Measurements from ENCODE around the gene FOXI1. TPM values are rescaled to one million over a fixed set of nuclear protein-coding genes. Genes with fewer than 3 reads are reported as not detected.
A peak's percentile ranks its signal among the peaks of the same experiment; 100 is the strongest.

The FOXI1 gene
- polyA plus RNA-seq, 3 donors: not detected

GRCh38 chr5:170120576-170120975, 14.9 kb downstream of the FOXI1 start:
- no peak overlapping the region for H3K4me2 ChIP-seq (replicated peaks; ENCODE audit: extremely low read depth, low read length, poor library complexity, severe bottlenecking)

GRCh38 chr5:170121321-170121720, 15.6 kb downstream of the FOXI1 start:
- Histone ChIP-seq H3K9me3 (replicated peaks in 1 of 2; ENCODE audit: control insufficient read depth in 1 of 2, insufficient read depth in 1 of 2, low read length in 2 of 2) (peaks cover 0 to 7% of the 10 kb centered on the region in 2 donors), H3K9ac (ENCODE audit: insufficient read depth, low read length, poor library complexity, severe bottlenecking) (no peak overlapping the region), H3K79me2 (ENCODE audit: insufficient read depth, low read length) (no peaks in the 10 kb centered on the region), H3K4me3 (replicated peaks in 1 of 3; ENCODE audit: low read depth in 2 of 3, low read length in 3 of 3) (no peak overlapping the region), H4K20me1 (ENCODE audit: insufficient read depth, low read length) (no peaks in the 10 kb centered on the region), H3K27ac (ENCODE audit: low read depth in 1 of 2, low read length in 2 of 2) (no peak overlapping the region), H3K4me1 (ENCODE audit: control insufficient read depth in 1 of 2, insufficient read depth in 2 of 2, low read length in 2 of 2) (no peaks in the 10 kb centered on the region), H2AFZ (ENCODE audit: insufficient read depth, low read depth, low read length, poor library complexity, severe bottlenecking) (no peak overlapping the region), H3K27me3 (ENCODE audit: control insufficient read depth in 2 of 2, insufficient read depth in 2 of 2, low read length in 2 of 2) (no peaks in the 10 kb centered on the region), H3K4me2 (replicated peaks; ENCODE audit: extremely low read depth, low read length, poor library complexity, severe bottlenecking) (no peak overlapping the region), H3K36me3 (replicated peaks in 1 of 2; ENCODE audit: control insufficient read depth in 1 of 2, insufficient read depth in 2 of 2, low read length in 2 of 2) (no peaks in the 10 kb centered on the region)
- intact Hi-C loops (cut with micrococcal nuclease): no loop called here
- H3K27me3 Mint-ChIP-seq (ENCODE audit: low read depth in 3 of 3): peaks cover 3 to 4% (median 3%) of the 10 kb centered on the region in 3 donors
- H3K4me1 Mint-ChIP-seq: no peaks in the 10 kb centered on the region
- peak overlapping the region in 1 of 7 donors; percentile 16 for H3K27ac Mint-ChIP-seq
- peaks cover 5 to 14% (median 9%) of the 10 kb centered on the region in 7 donors for H3K9me3 Mint-ChIP-seq
- H3K36me3 Mint-ChIP-seq: no peaks in the 10 kb centered on the region
- DNase-seq: no peak
- TF ChIP-seq, protein P1, sequence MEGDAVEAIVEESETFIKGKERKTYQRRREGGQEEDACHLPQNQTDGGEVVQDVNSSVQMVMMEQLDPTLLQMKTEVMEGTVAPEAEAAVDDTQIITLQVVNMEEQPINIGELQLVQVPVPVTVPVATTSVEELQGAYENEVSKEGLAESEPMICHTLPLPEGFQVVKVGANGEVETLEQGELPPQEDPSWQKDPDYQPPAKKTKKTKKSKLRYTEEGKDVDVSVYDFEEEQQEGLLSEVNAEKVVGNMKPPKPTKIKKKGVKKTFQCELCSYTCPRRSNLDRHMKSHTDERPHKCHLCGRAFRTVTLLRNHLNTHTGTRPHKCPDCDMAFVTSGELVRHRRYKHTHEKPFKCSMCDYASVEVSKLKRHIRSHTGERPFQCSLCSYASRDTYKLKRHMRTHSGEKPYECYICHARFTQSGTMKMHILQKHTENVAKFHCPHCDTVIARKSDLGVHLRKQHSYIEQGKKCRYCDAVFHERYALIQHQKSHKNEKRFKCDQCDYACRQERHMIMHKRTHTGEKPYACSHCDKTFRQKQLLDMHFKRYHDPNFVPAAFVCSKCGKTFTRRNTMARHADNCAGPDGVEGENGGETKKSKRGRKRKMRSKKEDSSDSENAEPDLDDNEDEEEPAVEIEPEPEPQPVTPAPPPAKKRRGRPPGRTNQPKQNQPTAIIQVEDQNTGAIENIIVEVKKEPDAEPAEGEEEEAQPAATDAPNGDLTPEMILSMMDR (IDR thresholded peaks at IDR 0.05): no peak
- 96% methylated on average over 6 of the region's 7 CpGs for WGBS (ENCODE audit: insufficient coverage)
- H3K4me3 Mint-ChIP-seq: no peak overlapping the region

More at GRCh38 chr5:170120576-170120975, 14.9 kb downstream of the FOXI1 start:
- no peaks in the 10 kb centered on the region for H3K79me2 ChIP-seq (ENCODE audit: insufficient read depth, low read length)
- WGBS (ENCODE audit: insufficient coverage): no CpG with 5 or more reads among the region's 2 CpGs
- Mint-ChIP-seq H3K9me3 (peaks cover 0 to 9% (median 2%) of the 10 kb centered on the region in 7 donors), H3K4me1 (no peaks in the 10 kb centered on the region), H3K36me3 (no peaks in the 10 kb centered on the region), H3K27ac (no peak overlapping the region), H3K4me3 (no peak overlapping the region), H3K27me3 (ENCODE audit: low read depth in 3 of 3) (peaks cover 3 to 4% (median 3%) of the 10 kb centered on the region in 3 donors)
- no peak overlapping the region for H3K27ac ChIP-seq (ENCODE audit: low read depth in 1 of 2, low read length in 2 of 2)
- H2AFZ ChIP-seq (ENCODE audit: insufficient read depth, low read depth, low read length, poor library complexity, severe bottlenecking): no peak overlapping the region
- intact Hi-C loops (cut with micrococcal nuclease): no loop called here
- H3K27me3 ChIP-seq (ENCODE audit: control insufficient read depth in 2 of 2, insufficient read depth in 2 of 2, low read length in 2 of 2): no peaks in the 10 kb centered on the region
- H3K4me1 ChIP-seq (ENCODE audit: control insufficient read depth in 1 of 2, insufficient read depth in 2 of 2, low read length in 2 of 2): no peaks in the 10 kb centered on the region
- H4K20me1 ChIP-seq (ENCODE audit: insufficient read depth, low read length): no peaks in the 10 kb centered on the region
- no peak overlapping the region for H3K9ac ChIP-seq (ENCODE audit: insufficient read depth, low read length, poor library complexity, severe bottlenecking)
- no peaks in the 10 kb centered on the region for H3K36me3 ChIP-seq (replicated peaks in 1 of 2; ENCODE audit: control insufficient read depth in 1 of 2, insufficient read depth in 2 of 2, low read length in 2 of 2)
- no peaks in the 10 kb centered on the region for H3K9me3 ChIP-seq (replicated peaks in 1 of 2; ENCODE audit: control insufficient read depth in 1 of 2, insufficient read depth in 1 of 2, low read length in 2 of 2)
- H3K4me3 ChIP-seq (replicated peaks in 1 of 3; ENCODE audit: low read depth in 2 of 3, low read length in 3 of 3): no peak overlapping the region
- TF ChIP-seq, protein P1 (IDR thresholded peaks at IDR 0.05): no peak
- DNase-seq: no peak
